CD4-positive, alpha-beta T cell treated with Interleukin-4 for 4 hours (primary cell): ENCODE results near the gene HIPK2.

Source experiments
- DNase-seq: peaks from one replicate; pipeline ENCODE4 v3.0.0-alpha.2; 2020

HIPK2 gene

DNA sequence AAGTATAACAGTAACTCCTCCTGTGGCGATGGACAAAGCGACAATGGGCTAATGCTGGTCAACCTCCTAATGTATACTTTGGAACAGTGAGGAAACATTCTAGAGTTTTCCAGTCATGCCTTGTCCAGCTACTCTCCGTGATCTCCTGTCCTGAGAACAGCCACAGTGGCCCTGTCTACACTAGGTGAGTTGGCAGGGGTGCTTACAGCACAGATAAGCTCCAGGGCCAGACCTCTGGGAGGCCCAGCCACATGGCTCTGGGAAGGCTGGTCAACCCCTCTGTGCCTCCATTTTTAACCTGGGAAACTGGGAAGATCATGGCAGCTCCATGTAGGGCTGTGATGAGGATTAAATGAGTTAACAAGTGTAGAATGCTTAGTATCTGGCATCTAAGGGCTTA, 197.4 kb downstream of the HIPK2 start:
- DNase-seq, result no peak

DNA sequence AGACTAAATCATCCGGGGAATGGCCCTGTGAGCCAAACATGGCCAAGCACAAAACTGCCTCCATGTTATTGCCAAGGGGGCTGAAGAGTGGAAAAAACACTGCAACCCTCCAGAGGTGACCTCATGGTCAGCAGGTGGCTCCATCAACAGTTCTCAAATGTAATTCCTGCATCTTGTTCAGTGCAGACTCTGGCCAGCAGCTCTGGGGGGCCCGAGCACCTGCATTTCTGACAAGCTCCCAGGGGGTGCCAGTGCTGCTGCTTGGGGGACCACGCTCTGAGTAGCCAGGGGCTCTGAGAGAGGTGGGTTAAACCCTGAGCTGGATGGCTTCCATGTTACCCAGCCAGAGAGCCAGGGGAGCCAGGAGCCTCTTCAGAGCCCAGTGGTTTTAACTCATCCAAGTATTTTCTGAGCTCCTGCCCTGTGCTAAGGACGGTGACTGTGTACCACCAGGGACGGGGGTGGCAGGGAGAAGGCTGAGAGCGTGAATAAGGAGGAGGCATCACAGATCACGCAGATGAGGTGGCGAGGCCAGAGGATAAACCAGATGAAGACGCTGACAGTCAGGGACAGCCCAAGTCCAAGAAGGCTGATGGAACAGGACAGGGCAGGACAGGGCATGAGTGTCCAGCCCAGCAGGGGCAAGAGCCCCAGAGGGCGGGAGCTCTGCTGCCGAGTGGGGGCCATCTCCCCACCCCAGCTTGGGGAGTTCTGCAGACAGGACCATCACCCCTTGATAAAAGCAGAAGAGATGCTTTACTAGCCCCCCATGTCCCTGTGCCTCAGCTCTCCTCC, 201.4 kb downstream of the HIPK2 start:
- no peak for DNase-seq

DNA sequence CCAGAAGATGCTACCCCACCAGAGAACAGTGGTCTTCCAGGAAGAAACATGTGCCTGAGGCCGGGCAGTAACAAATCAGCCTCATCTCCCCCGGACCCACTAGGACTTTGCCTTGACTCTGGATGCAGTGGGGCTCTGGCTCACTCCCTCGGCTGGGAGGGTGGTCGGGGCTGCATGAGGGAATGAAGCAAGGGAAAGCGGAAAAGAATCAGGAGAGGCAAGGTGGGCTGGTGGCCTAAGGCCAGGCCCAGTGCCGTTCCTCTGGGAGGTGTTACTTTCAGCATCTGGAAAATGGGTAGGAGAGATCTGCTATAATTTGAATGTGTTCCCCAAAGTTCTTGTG, 202.5 kb downstream of the HIPK2 start:
- no peak for DNase-seq

DNA sequence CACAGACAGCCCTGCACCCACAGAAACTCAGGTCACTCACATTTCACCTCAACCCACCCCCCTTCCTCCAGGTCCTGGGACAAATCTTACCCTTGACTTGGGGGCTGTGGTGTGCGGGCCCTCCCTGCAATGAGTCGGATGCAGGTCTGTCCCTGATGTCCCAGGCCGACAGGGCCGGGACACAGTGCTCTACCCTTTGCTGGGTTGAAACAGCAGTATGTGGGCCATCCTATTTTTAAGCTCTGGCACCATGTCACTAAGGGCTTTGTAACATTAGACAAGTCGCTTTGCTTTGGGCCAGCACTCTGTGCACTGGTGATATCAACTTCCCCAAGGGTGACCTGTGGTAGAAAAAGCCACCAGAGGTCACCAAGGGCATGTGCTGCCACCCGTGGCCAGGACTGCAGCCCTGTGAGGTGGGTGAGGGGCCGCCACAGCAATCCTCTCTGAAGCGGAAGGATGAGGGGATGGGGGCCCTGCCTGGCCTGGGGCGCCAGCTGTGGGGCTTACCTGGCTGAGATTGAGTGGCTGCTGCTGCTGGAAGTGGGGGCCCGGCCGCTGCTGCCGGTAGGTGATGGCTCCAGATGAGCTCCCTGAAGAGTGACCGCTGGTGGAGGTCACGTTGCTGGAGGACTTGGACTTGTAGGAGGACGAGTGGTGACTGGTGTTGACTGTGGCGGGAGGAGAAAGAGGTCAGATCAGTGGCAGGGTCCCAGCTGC, 203.0 kb downstream of the HIPK2 start:
- DNase-seq, result no peak

DNA sequence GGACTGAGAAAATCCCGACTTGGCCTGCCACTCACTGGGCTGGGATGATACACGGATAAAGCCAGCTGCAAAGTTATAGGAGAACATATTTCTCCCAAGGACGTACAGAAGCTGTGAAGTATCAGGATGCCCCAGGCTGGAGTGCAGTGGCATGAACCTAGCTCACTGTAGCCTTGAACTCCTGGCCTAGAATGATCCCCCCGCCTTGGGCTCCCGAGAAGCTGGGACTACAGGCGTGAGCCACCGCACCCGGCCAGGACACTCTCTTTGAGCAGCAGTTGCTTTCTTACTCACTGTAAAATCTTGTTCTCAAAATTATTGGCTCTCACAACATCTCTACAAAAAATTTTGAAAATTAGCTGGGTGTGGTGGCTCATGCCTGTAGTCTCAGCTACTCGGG, 203.9 kb downstream of the HIPK2 start:
- DNase-seq, result no peak

DNA sequence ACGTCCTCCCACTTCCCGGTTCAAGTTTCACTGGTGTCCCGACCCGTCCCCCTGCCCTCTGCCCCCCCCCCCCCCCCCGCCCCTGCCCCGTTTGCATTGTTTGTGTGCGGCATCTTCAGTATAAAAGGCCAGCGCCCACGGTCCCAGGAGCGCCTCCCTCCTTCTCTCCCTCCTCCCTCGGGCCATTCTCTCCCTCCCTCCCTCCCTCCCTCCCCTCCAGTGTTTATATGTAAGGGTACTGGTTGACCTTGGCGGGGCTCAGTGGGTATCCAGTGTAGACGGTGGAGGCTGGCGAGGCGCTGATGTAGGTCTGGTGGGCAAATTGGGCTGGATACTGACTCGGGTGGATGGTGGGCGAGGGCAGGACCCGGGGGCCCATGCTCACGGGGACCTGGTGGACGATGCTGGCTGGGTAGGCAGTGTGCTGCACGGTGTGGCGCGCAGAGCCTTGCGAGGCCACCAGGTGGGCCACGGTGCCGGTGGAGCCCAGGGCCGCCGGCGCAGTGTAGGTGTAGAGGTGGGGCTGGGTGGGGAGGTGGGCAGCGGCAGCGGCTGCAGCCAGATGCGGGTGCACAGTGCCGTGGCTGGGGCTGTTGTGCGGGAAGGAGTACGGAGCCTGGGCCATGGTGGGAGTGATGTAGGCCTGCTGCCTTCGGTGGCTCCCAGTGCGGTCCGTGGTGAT, 205.0 kb downstream of the HIPK2 start:
- no peak for DNase-seq

DNA sequence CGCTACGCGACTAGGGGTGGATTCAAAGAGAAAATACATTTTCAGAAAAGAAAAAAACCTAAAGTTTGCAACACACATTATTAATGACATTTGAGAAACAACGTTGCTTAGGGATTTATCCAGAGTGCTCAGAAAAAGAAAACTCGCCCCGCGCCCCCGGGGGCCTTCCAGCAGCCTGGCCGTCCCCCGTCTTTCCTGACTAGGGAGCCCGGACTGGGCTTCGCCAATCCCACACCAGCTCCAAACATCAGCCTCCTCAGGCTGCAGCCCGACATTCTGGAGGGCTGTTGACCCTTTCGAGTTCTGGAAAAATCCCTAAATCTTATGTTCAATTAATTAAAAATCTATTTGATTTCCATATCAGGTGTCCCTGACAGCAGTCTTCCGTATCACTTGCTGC, 205.7 kb downstream of the HIPK2 start:
- no peak for DNase-seq

DNA sequence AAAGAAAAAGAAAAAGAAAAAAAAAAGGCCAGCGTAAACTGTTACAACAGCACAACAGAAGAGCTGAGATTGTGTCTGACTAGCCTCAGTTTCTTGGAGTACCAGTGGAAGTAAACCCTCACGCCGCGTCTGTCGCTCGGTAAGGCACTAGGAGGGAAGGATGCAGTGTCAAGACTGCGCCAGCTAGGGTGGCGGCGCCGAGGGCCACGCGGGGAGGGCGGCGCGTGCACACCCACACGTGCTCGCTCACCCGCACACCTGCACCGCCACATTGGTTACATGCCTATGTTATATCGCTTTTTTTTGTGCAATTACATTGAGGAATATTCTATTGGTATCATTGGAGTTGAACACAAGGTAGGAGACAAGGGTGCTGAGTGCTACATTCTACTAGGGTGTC, 206.1 kb downstream of the HIPK2 start:
- DNase-seq, result no peak

DNA sequence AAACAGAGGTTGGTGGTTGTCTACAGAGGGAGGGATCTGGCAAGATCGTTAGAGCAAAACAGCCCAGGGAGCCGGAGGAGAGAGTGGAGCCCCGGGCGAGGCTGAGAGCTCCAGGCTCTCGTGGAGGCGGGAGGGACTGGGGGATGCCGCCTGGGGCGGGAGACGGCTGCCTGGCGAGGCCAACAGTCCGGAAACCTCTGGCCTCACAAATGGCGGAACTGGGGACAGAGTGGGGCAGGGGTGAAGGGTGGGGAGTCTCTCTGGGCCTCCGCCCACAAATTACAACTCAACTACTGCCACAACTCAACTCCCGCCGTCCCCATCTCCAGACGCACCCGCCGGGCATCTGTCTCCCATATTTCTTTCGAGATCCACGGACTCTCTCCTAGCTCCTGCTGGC, 206.6 kb downstream of the HIPK2 start:
- DNase-seq, result no peak

DNA sequence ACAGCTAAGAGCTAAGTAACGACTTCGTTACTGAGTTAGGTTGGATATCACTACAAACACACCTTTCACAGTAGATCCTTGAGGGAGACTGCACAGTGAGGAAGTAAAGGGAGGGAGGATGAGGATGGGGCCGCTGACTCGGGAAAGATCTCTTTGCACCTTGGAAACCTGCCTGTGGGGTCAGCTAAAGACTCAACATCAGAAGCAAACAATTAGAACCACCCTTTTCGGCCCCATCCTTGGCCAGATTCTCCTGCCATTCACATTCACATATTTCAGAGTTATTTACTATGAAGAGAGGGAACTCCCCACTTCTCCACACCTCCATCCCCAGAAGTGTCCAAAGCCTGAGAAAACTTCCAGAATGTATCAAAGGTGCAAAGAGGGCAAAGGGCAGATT, 207.2 kb downstream of the HIPK2 start:
- DNase-seq, result no peak

DNA sequence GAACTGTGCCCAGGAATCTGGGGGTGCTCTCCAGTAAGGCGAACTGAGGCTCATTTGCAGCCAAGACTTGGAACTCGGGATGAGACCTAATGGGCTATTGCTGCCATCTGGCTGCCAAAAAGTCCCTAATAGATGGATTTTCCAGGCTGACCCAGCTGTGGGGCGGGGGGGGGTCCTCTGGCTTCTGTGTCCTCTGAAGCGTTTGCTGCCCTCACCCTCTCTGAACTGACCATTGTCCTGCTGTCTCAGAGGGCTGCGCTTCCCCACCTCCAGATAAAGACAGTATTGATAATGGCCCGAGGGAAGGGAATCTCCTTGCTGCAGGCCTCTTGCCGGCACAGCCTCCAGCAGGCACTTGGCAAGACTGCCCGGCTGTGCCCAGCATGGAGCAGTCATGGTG, 207.7 kb downstream of the HIPK2 start:
- DNase-seq, result no peak

DNA sequence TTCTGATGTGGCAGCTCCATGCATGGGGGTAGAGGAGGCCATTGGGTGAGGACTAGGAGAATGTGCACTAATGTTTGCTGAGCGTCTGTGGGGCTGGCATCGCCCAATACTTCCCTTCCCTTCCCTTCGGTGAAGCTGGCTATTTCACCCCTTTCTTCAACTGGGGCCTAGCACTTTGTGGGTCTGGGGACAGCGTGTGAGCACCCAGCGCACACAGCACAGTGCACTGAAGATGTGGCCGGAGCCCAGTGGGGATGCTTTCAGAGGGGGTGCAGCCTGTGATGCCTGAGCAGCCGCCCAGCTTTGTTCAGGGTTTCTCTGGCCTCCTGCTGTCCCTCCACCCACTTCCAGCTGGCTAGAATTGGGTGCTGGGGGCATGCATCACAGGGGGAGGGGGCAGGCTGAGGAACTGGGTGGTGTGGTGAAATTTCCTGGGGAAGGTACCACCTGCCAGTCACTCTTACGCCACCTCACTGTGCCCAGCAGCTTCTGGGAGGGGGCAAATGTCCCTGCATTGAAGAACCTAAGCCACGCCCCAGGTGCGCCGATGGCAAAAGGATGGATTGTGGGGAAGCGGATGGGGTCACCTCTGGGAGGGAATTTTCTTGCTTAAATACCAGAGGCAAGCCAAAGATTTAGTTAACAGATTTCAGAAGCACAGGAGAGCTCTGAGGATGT, 208.8 kb downstream of the HIPK2 start:
- no peak for DNase-seq

DNA sequence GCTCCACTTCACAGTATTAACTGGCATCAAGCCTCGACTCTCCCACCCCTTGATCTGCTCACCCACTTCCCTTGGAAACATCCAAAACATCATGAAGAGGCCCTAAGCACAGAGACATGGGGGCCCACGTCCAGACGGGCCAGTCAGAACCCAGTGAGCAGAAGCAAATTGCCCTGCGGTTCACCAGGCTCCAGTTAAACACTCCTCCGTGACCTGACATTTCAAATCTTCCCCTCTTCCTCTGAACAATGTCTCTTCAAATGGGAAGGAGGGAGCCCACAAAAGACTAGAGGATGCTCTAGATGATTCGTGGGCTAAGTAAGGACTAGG, 209.5 kb downstream of the HIPK2 start:
- DNase-seq, result no peak

DNA sequence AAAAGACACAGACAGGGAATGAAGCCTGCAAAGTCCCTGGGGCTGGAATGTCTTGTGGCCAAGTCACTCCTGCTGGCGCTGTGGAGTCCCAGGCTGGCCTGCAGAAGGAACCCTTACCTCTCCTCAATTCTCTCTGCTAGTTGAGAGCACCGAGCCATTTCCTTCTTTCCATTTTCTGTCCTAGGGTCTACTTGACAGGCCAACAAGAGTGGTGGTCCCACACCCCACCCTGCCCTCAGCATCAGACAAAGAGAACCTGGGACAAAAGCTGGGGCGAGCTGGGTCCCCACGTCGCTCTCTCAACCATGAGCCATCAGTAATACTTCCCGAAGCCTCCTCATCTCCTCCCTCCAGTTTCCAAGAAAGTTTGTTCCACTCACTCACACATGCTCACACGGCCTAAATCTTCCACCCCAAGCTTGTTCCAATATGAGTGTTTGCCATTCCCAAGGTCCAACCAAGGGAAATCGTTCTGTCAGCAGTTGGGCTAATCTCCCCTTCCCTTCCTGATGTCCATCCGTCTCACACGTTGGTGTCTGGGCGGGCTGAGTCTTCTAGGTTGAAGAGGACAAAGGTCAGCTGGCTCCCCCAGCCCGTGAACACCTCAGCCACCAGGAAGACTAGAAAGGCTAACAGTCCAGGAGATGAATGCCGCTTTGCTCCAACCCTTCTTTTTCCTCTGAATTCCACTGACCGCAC, 210.0 kb downstream of the HIPK2 start:
- no peak for DNase-seq

DNA sequence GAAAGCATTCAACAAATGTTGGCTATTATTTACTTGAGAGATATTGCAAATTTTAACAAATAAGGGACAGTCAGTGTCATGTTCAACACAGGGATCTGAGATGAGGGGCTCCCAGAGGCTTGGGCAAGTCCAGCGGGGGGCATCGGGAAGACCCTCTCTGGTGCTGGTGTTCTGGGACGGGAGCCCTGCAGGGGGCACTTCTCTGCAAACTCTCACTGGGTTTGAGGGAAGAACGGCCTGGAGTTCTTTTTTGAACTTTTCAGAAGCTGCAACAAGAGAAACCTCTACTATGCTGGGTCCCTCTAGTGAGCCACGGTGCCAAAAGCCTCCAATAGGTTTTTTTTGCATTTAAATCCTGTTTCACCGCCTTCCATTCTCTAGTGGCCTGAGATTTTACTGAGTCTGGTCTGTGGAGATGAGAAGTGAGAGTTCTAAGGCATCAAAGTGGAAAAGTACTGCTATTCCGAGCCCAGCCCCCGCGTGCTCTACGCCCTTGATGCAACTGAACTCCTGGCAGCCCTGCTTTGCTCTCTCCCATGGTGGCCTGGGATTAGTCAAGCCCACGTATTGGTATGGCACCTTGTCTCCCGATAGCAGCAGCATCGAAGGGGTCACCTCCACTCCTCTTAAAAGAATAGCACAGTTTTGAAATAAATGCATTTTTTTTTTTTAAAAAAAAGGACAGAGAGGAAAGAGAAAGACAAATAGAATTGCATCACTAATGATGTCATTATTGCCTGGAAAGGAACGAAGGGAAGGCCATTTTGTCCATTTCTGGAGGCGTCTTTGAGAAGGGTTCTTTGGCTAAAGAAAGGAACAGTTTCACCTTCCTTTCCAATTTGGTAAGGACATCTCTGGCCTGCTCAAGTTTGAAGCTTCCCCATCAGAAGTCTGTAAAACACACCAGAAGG, 210.8 kb downstream of the HIPK2 start:
- DNase-seq, result no peak

DNA sequence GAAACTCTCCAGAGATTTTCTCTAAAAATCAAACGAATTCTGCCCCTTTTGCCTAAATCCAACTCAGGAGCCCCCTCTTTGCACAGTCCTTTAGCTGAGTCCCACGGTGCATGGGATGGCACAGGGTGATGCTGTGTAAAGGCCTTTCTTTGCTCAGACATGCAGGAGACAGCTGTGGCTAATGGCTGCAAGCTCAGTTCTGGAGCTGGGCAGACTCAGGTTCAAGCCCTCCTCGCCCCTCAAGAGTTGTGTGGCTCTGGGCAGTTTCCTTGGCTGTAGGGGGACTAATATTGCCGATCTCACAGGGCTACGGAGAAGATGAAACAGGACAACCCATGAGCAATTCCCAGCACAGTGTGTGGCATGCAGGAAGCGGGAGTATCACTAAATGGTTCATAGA, 211.7 kb downstream of the HIPK2 start:
- DNase-seq, result no peak

DNA sequence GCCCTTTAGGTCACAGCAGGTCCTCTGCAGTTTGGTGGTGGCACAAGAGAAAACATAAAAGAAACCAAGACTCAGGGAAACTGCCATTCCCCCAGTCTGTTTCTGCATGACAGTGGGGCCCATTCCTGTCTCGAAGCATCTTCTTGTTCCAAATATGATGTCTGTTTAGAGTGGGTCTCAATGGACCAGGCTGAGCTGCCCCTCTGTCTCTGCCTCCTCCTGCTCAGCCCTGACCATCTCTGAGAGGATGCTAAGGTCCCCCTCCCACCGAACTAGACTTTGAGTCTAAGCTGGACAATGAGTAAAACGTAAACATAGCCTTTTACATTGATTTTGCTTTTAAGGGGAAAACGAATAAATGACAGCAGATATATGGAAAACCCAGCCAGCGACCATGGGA, 213.9 kb downstream of the HIPK2 start:
- no peak for DNase-seq

DNA sequence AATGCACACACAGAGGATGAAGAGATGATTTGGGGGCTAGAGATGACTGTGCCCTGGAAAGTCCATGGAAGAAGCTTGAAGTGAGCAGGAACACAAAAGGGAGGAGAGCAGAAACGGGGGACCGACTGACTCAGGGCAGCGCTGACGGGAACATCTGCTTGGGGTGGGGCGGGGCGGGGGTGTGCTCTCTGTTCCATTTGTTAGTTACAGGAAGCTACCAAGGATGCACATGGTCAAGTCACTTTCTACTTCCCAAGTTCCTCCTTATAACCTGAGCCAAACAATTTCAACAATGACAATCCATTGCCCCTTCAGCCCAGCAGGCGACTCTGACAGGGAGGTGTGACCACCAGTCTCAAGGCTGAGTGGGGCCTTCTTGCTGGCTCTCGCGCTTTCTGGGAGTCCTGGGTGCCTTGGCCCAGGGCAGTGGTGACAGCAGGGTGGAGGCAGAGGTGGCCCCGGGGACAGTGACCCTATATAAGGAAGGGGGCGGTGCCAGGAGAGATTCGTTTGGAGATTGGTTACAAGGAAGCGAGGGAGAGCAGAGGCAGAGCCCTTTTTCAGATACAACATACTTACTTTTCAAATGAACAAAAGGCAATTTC, 214.7 kb downstream of the HIPK2 start:
- DNase-seq, result no peak

DNA sequence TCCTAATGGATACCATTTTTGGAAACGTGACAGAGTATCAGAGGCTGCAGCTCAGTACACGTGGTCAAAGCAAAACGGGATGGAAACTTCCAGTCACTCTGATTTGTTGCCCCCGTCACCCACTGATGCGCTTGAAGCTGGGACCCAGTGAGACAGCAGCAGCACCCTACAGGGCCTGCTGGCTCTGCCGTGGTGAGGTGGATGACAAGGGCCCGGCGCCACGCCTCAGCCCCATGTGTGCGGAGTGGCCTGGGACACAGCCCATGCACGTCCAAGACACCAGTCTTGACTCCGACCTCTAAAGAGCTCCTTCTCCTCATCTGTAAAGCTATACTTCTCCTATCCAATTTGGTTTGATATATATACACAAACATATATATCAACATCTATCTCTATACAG, 215.3 kb downstream of the HIPK2 start:
- DNase-seq, result no peak

DNA sequence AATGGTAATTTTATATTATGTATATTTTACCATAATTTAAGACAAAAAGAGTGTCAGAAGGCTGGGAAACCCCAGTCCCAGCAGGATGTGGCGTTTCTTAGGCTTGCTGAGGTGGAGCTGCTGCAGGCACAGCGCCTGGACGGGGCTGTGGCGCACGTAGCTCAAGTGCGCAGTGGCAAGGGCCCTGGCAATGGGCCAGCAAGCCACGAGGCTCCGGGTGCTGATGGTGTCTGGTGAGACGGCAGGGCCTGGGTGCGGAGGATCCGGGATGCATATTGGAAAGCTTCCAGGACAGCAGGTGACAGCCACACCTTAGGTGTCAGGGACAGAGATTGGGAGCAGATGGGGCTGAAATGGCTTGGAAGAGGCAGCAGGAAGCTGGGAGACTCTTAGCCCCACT, 217.1 kb downstream of the HIPK2 start:
- no peak for DNase-seq

DNA sequence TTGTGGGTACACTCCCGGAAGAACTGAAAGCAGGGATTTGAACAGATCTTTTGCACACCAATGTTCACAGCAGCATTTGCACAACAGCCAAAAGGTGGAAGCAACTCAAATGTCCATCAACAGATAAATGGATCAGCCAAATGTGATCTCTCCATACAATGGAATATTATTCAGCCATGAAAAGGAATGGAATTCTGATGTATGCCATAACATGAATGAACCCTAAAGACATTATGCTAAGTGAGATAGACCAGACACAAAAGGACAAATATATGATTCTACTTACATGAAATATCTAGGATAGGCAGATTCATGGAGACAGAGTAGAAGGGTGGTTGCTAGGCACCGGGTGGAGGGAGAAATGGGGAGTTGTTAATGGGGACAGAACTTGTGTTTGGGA, 217.6 kb downstream of the HIPK2 start:
- DNase-seq, result no peak
